Measurements from ENCODE around the gene PIK3R4.

Gene PIK3R4

DNA sequence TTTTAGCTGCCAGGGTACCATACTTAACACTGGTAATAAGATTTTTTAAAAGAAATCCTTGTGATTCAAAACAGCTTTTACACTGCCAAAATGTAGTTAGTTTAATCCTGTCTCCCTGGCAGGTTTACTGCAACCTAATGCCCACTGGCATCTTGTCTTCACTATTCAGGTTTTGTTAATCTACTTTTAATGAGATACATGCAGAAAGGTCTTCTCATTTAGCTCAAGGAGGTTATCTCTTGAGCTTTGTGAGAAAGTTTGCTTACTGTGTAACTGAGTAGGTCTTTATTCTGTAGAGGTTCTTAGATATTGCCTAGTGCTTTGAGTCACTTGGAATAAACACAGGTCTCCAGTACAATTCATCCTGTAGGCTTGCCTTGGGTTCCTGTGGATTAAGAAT is 110.7 kb downstream of the PIK3R4 start:
- Histone ChIP-seq H4K20me1 (ENCODE audit: low read depth, low read length) (no peaks in the 10 kb centered on the region), H3K4me3 (ENCODE audit: insufficient read depth, low read length, poor library complexity, severe bottlenecking) (no peak overlapping the region), H3K27ac (ENCODE audit: low read depth, low read length) (no peak overlapping the region), H3K36me3 (ENCODE audit: low read length) (no peaks in the 10 kb centered on the region), H2AFZ (ENCODE audit: low read depth, low read length, severe bottlenecking) (no peak overlapping the region), H3K9me2 (replicated peaks; ENCODE audit: insufficient read depth, low read length) (no peaks in the 10 kb centered on the region), H3F3A (ENCODE audit: insufficient read depth) (no peaks in the 10 kb centered on the region), H3K9ac (ENCODE audit: low read length) (no peak overlapping the region), H3K27me3 (ENCODE audit: low read length) (no peaks in the 10 kb centered on the region), H3K4me2 (ENCODE audit: low read depth, low read length, poor library complexity, severe bottlenecking) (no peak overlapping the region), H3K9me3 (ENCODE audit: insufficient read depth, low read length) (no peaks in the 10 kb centered on the region), H3K79me2 (ENCODE audit: insufficient read depth, low read length) (no peaks in the 10 kb centered on the region)
- TF ChIP-seq CTCF (IDR thresholded peaks at IDR 0.05; ENCODE audit: insufficient read depth, low read length, poor library complexity, severe bottlenecking), result no peak
- no peak for TF ChIP-seq EZH2phosphoT487 (conservative IDR thresholded peaks at IDR 0.05; ENCODE audit: low read length)

DNA sequence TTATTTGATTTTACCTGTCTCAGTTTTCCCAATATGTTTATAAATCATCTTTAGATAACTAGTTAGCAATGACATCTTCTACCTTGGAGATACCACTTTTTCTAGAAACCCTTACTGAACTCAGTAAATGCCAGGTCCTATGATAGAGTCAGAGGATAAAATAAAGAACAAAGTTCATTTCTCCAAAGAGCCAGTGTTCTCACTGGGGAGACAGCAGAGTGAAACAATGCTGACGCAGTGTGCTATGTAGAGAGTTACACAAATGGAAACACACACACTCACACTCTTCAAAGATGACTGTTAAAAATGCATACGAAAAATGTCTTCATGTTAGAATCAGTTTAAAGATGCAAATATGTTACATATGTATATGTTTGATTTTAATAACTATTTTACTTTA is 111.3 kb downstream of the PIK3R4 start:
- Histone ChIP-seq H3K27ac (ENCODE audit: low read depth, low read length) (no peak overlapping the region), H3K9me3 (ENCODE audit: insufficient read depth, low read length) (no peaks in the 10 kb centered on the region), H3K4me3 (ENCODE audit: insufficient read depth, low read length, poor library complexity, severe bottlenecking) (no peak overlapping the region), H3K9me2 (replicated peaks; ENCODE audit: insufficient read depth, low read length) (no peaks in the 10 kb centered on the region), H4K20me1 (ENCODE audit: low read depth, low read length) (no peaks in the 10 kb centered on the region), H2AFZ (ENCODE audit: low read depth, low read length, severe bottlenecking) (no peak overlapping the region), H3K27me3 (ENCODE audit: low read length) (no peaks in the 10 kb centered on the region), H3K36me3 (ENCODE audit: low read length) (no peaks in the 10 kb centered on the region), H3K79me2 (ENCODE audit: insufficient read depth, low read length) (no peaks in the 10 kb centered on the region), H3K4me2 (ENCODE audit: low read depth, low read length, poor library complexity, severe bottlenecking) (no peak overlapping the region), H3K9ac (ENCODE audit: low read length) (no peak overlapping the region), H3F3A (ENCODE audit: insufficient read depth) (no peaks in the 10 kb centered on the region)
- TF ChIP-seq CTCF (IDR thresholded peaks at IDR 0.05; ENCODE audit: insufficient read depth, low read length, poor library complexity, severe bottlenecking), result no peak
